H1 (cell line): ENCODE measurements around the gene ADTRP. TPM values are rescaled to one million over a fixed set of nuclear protein-coding genes. Genes with fewer than 3 reads are reported as not detected.

Experiments
- CTCF ChIA-PET: fragments of 300-600 bp; sonication (Branson Sonifier 250); formaldehyde crosslinking; loops from one replicate; lab custom pipeline; 2021; ENCODE audit not compliant: partially characterized antibody; lab: Charles Lee
- POLR2A ChIA-PET: fragments of 300-600 bp; sonication (Branson Sonifier 250); formaldehyde crosslinking; loops from one replicate; lab custom pipeline; 2021; ENCODE audit warnings: inconsistent platforms; ENCODE audit not compliant: partially characterized antibody; lab: Charles Lee
- DNase-seq, 2 experiments: peaks; one replicate each; pipeline versions ENCODE4 v3.0.0 to v3.0.0-alpha.2; 2010 to 2022; ENCODE audit warnings: low spot score in 2 of 2, low read depth in 1 of 2, mixed read lengths in 1 of 2
- FAIRE-seq: peaks from 2 replicates; lab custom pipeline; 2011; peaks lifted over from hg19 to GRCh38; lab: Jason Lieb, UNC
- H2AFZ ChIP-seq: 2 replicates; pipeline ENCODE4 v1.8.1; 2012; ENCODE audit warnings: low read length, inconsistent platforms
- H2AK5ac ChIP-seq: 2 replicates; pipeline ENCODE4 v1.6.1; 2013; ENCODE audit warnings: low read depth, low read length
- H2BK120ac ChIP-seq: replicated peaks from 2 replicates; pipeline ENCODE3; 2013; ENCODE audit warnings: low read depth, low read length, inconsistent platforms
- H2BK12ac ChIP-seq: 2 replicates; pipeline ENCODE4 v1.6.1; 2013; ENCODE audit warnings: low read depth, low read length
- H2BK15ac ChIP-seq: 2 replicates; pipeline ENCODE4 v1.6.1; 2013; ENCODE audit warnings: low read length
- H2BK20ac ChIP-seq: 2 replicates; pipeline ENCODE4 v1.6.1; 2013; ENCODE audit warnings: low read length
- H2BK5ac ChIP-seq: 2 replicates; pipeline ENCODE4 v1.6.1; 2013; ENCODE audit warnings: low read depth, low read length
- H3K14ac ChIP-seq: 2 replicates; pipeline ENCODE4 v1.6.1; 2013; ENCODE audit warnings: inconsistent platforms; ENCODE audit not compliant: insufficient read length
- H3K18ac ChIP-seq: 2 replicates; pipeline ENCODE4 v1.6.1; 2013; ENCODE audit warnings: low read length; ENCODE audit errors: extremely low read depth
- H3K23ac ChIP-seq: 2 replicates; pipeline ENCODE4 v1.6.1; 2013; ENCODE audit warnings: inconsistent platforms; ENCODE audit not compliant: insufficient read length
- H3K23me2 ChIP-seq: 2 replicates; pipeline ENCODE4 v1.6.1; 2013; ENCODE audit warnings: low read depth, low read length
- H3K27ac ChIP-seq: 2 replicates; pipeline ENCODE4 v1.6.1; 2011; ENCODE audit warnings: low read depth, low read length, inconsistent platforms
- H3K27me3 ChIP-seq, 4 experiments: replicated peaks in 1 of 4; 1 replicate in 1 of 4; 2 replicates in 3 of 4; pipeline versions ENCODE4 v1.6.1 to v1.8.1; 2011 to 2013; ENCODE audit warnings: low read length in 3 of 4, mild to moderate bottlenecking in 3 of 4, inconsistent platforms in 2 of 4, mixed read lengths in 2 of 4, moderate library complexity in 1 of 4; ENCODE audit not compliant: control insufficient read depth in 3 of 4, insufficient read depth in 3 of 4; ENCODE audit errors: extremely low read depth in 1 of 4
- H3K36me3 ChIP-seq, 4 experiments: 2 replicates each; pipeline versions ENCODE4 v1.6.1 to v1.8.1; 2011 to 2013; ENCODE audit warnings: mild to moderate bottlenecking in 4 of 4, low read length in 3 of 4, moderate library complexity in 2 of 4, control low read depth in 1 of 4, inconsistent platforms in 1 of 4; ENCODE audit not compliant: insufficient read depth in 4 of 4, control insufficient read depth in 2 of 4
- H3K4ac ChIP-seq: replicated peaks from 2 replicates; pipeline ENCODE3; 2013; ENCODE audit warnings: low read length, low read depth, mixed read lengths, inconsistent platforms; ENCODE audit not compliant: insufficient read length
- H3K4me1 ChIP-seq, 4 experiments: replicated peaks in 1 of 4; 1 replicate in 1 of 4; 2 replicates in 3 of 4; pipeline versions ENCODE4 v1.6.1 to v1.8.1; 2011 to 2013; ENCODE audit warnings: low read length in 3 of 4, inconsistent platforms in 2 of 4, mixed read lengths in 1 of 4; ENCODE audit not compliant: insufficient read depth in 4 of 4, control insufficient read depth in 3 of 4
- H3K4me2 ChIP-seq, 2 experiments: 2 replicates each; pipeline versions ENCODE4 v1.6.1 to v1.8.1; 2011 to 2013; ENCODE audit warnings: low read depth in 2 of 2, low read length in 2 of 2, control low read depth in 1 of 2, inconsistent platforms in 1 of 2, mild to moderate bottlenecking in 1 of 2; ENCODE audit not compliant: insufficient read depth in 1 of 2
- H3K4me3 ChIP-seq, 4 experiments: fragments of 200-600, 300-600 bp in 1 of 4; sonication (generic), shearing (Covaris generic), sonication (Bioruptor Twin) in 1 of 4; 2 replicates each; pipeline versions ENCODE4 v1.5.1 to v1.8.1; 2011 to 2016; ENCODE audit warnings: low read length in 4 of 4, low read depth in 3 of 4, control low read depth in 2 of 4, inconsistent platforms in 2 of 4, mild to moderate bottlenecking in 2 of 4, mixed read lengths in 1 of 4, moderate library complexity in 1 of 4; ENCODE audit not compliant: insufficient read depth in 2 of 4; ENCODE audit errors: extremely low read depth in 1 of 4
- H3K56ac ChIP-seq: replicated peaks from 2 replicates; pipeline ENCODE3; 2013; ENCODE audit warnings: low read depth, mild to moderate bottlenecking, mixed read lengths, low read length, inconsistent platforms; ENCODE audit not compliant: insufficient read length
- H3K79me1 ChIP-seq: 2 replicates; pipeline ENCODE4 v1.6.1; 2013; ENCODE audit warnings: low read depth, low read length, control low read depth
- H3K79me2 ChIP-seq, 2 experiments: 2 replicates each; pipeline versions ENCODE4 v1.6.1 to v1.8.1; 2012 to 2013; ENCODE audit warnings: low read length in 2 of 2, mild to moderate bottlenecking in 2 of 2, inconsistent platforms in 1 of 2; ENCODE audit not compliant: insufficient read depth in 2 of 2, control insufficient read depth in 1 of 2
- H3K9ac ChIP-seq, 4 experiments: replicated peaks in 1 of 4; 1 replicate in 1 of 4; 2 replicates in 3 of 4; pipeline versions ENCODE4 v1.6.1 to v1.8.1; 2011 to 2013; ENCODE audit warnings: low read depth in 3 of 4, low read length in 3 of 4, control low read depth in 2 of 4, mild to moderate bottlenecking in 2 of 4, moderate library complexity in 2 of 4, inconsistent platforms in 1 of 4; ENCODE audit errors: extremely low read depth in 1 of 4
- H3K9me3 ChIP-seq, 2 experiments: 2 replicates each; pipeline versions ENCODE4 v1.6.1 to v1.8.1; 2012 to 2013; ENCODE audit warnings: mild to moderate bottlenecking in 2 of 2, moderate library complexity in 2 of 2, control low read depth in 1 of 2, inconsistent platforms in 1 of 2, low read depth in 1 of 2, low read length in 1 of 2, mixed read lengths in 1 of 2; ENCODE audit not compliant: insufficient read depth in 2 of 2
- H4K20me1 ChIP-seq, 2 experiments: replicated peaks in 1 of 2; 2 replicates each; pipeline versions ENCODE3 to v1.8.1; 2011 to 2013; ENCODE audit warnings: inconsistent platforms in 2 of 2, low read length in 2 of 2, mild to moderate bottlenecking in 1 of 2; ENCODE audit not compliant: insufficient read depth in 2 of 2, control insufficient read depth in 1 of 2
- H4K5ac ChIP-seq: 2 replicates; pipeline ENCODE4 v1.6.1; 2013; ENCODE audit warnings: low read length, low read depth, mixed read lengths, inconsistent platforms; ENCODE audit not compliant: insufficient read length
- H4K8ac ChIP-seq: 2 replicates; pipeline ENCODE4 v1.8.0; 2013; ENCODE audit warnings: mild to moderate bottlenecking, moderate library complexity, low read length, inconsistent platforms; ENCODE audit not compliant: insufficient read depth; ENCODE audit errors: extremely low read depth
- H4K91ac ChIP-seq: replicated peaks from 2 replicates; pipeline ENCODE3; 2013; ENCODE audit warnings: low read length, mixed read lengths, inconsistent platforms; ENCODE audit not compliant: insufficient read length
- BCL11A ChIP-seq, 2 experiments: IDR thresholded peaks; one replicate each; pipeline ENCODE4 v1.6.1; 2011; ENCODE audit warnings: low read depth in 2 of 2, low read length in 2 of 2, mild to moderate bottlenecking in 2 of 2
- CEBPB ChIP-seq: IDR thresholded peaks from 2 replicates; pipeline ENCODE4 v1.6.1; 2012; ENCODE audit warnings: low read depth, low read length
- EGR1 ChIP-seq: IDR thresholded peaks from 2 replicates; pipeline ENCODE4 v1.6.1; 2011; ENCODE audit warnings: low read depth, low read length, borderline replicate concordance
- EP300 ChIP-seq, 2 experiments: IDR thresholded peaks; 1 replicate in 1 of 2; 2 replicates in 1 of 2; pipeline ENCODE4 v1.6.1; 2011 to 2012; ENCODE audit warnings: low read depth in 2 of 2, low read length in 2 of 2, mild to moderate bottlenecking in 2 of 2, borderline replicate concordance in 1 of 2, inconsistent platforms in 1 of 2, moderate library complexity in 1 of 2
- GABPA ChIP-seq: IDR thresholded peaks from 2 replicates; pipeline ENCODE4 v1.6.1; 2011; ENCODE audit warnings: mild to moderate bottlenecking, low read length, moderate library complexity, borderline replicate concordance; ENCODE audit not compliant: insufficient read depth
- GTF2F1 ChIP-seq: IDR thresholded peaks from 2 replicates; pipeline ENCODE4 v1.6.1; 2012; ENCODE audit warnings: low read depth, low read length, improper control_type of control experiment, borderline replicate concordance
- KDM4A ChIP-seq: IDR thresholded peaks from one replicate; pipeline ENCODE4 v1.7.1; 2012; ENCODE audit warnings: low read depth, mild to moderate bottlenecking, moderate library complexity, low read length, inconsistent platforms; ENCODE audit not compliant: severe bottlenecking
- POLR2AphosphoS5 ChIP-seq: IDR thresholded peaks from 2 replicates; pipeline ENCODE4 v1.6.1; 2011; ENCODE audit warnings: low read depth, low read length
- POU5F1 ChIP-seq: IDR thresholded peaks from 2 replicates; pipeline ENCODE4 v1.6.1; 2011; ENCODE audit warnings: low read depth, mild to moderate bottlenecking, low read length, moderate library complexity
- SIRT6 ChIP-seq: IDR thresholded peaks from one replicate; pipeline ENCODE4 v1.7.1; 2012; ENCODE audit warnings: low read length, inconsistent platforms
- SP1 ChIP-seq: IDR thresholded peaks from 2 replicates; pipeline ENCODE4 v1.6.1; 2011; ENCODE audit warnings: low read depth, low read length
- SRF ChIP-seq: IDR thresholded peaks from 2 replicates; pipeline ENCODE4 v1.6.1; 2011; ENCODE audit warnings: mild to moderate bottlenecking, low read depth, low read length, moderate library complexity
- TAF7 ChIP-seq: optimal IDR thresholded peaks from 2 replicates; pipeline ENCODE3; 2011; ENCODE audit warnings: low read depth, mild to moderate bottlenecking, inconsistent platforms, low read length, moderate library complexity, borderline replicate concordance
- TBP ChIP-seq: IDR thresholded peaks from 2 replicates; pipeline ENCODE4 v1.6.1; 2011; ENCODE audit warnings: low read depth, low read length, improper control_type of control experiment
- WGBS, 2 experiments: shearing (Covaris generic) in 1 of 2; methylation state at CpG; one replicate each; pipeline versions ENCODE4 v1.1.6 to v1.1.7; 2013 to 2015; ENCODE audit warnings: low lambda C conversion rate in 2 of 2, mixed read lengths in 2 of 2, inconsistent platforms in 1 of 2, low coverage in 1 of 2, missing lambda C conversion rate in 1 of 2; ENCODE audit not compliant: insufficient replicate concordance in 2 of 2, insufficient coverage in 1 of 2, insufficient read length in 1 of 2; ENCODE audit errors: extremely low coverage in 1 of 2, missing lambda C conversion rate in 1 of 2; 5-methylcytosine and 5-hydroxymethylcytosine counted together
- polyA plus RNA-seq, 7 experiments: library from polyadenylated mRNA; depleted of rRNA in 3 of 7; stranded (reverse) in 5 of 7; unstranded in 2 of 7; fragments of >200 nt in 5 of 7; fragments of 200-250 nt in 2 of 7; gene quantifications; 1 replicate in 5 of 7; 2 replicates in 1 of 7; 4 replicates in 1 of 7; pipeline versions ENCODE4 v1.2.1 to v1.2.3, GENCODE V29; 2011 to 2013; ENCODE audit warnings: missing spikeins in 2 of 7, mixed read lengths in 2 of 7
- total RNA-seq: library from RNA; stranded (reverse); fragmentation: NEBNext Ultra II Directional; extraction: Animal tissue kit (Norgen Biotek cat#: 25700); gene quantifications from 2 replicates; pipeline ENCODE4 v1.2.1, GENCODE V29; 2021

The ADTRP gene
- total and polyA plus RNA-seq, 2 of the 8 experiments (the other 6 are each of a cell fraction or from before 2014, with no cell fraction given): 0.08 to 0.45 TPM

GRCh38 chr6:11806561-11807317 lies 28.1 kb upstream of the ADTRP start:
- H2BK20ac ChIP-seq: no peak overlapping the region
- no peak overlapping the region for H3K4me3 ChIP-seq
- H4K5ac ChIP-seq: no peak overlapping the region
- CTCF ChIA-PET: interaction anchor here (1.3 kb wide), 1 partner anchor 105 kb away, joined by 3 read pairs; no protein-coding TSS in a partner anchor
- H3K9me3 ChIP-seq: no peaks in the 10 kb centered on the region
- H4K20me1 ChIP-seq: no peaks in the 10 kb centered on the region
- FAIRE-seq (no peak), DNase-seq (no peak)
- no peaks in the 10 kb centered on the region for H3K27me3 ChIP-seq
- no peak overlapping the region for H3K56ac ChIP-seq
- H3K4ac ChIP-seq: no peak overlapping the region
- peaks cover 0 to 11% (median 6%) of the 10 kb centered on the region in 4 experiments; a peak in 5 of 7 replicates for H3K4me1 ChIP-seq
- H4K91ac ChIP-seq: no peak overlapping the region
- no peak overlapping the region for H4K8ac ChIP-seq
- no peak overlapping the region for H3K18ac ChIP-seq
- no peak overlapping the region for H2AFZ ChIP-seq
- no peak overlapping the region for H2BK5ac ChIP-seq
- no peak overlapping the region for H3K14ac ChIP-seq
- no peak overlapping the region for H2BK12ac ChIP-seq
- no peaks in the 10 kb centered on the region for H3K79me2 ChIP-seq
- no peak overlapping the region for H3K23ac ChIP-seq
- no peak overlapping the region for H3K9ac ChIP-seq
- no peak overlapping the region for H3K27ac ChIP-seq
- POLR2A ChIA-PET: interaction anchor here (0.5 kb wide), 1 partner anchor 1809 kb away, joined by 3 read pairs; no protein-coding TSS in a partner anchor
- H3K23me2 ChIP-seq: no peaks in the 10 kb centered on the region
- H3K4me2 ChIP-seq: no peak overlapping the region
- H2BK120ac ChIP-seq: no peak overlapping the region
- 86% methylated on average over 15 of the region's 15 CpGs; no CpG with 5 or more reads in 1 of the 2 experiments for WGBS, 2 experiments
- no peak overlapping the region for H2AK5ac ChIP-seq
- no peaks in the 10 kb centered on the region for H3K79me1 ChIP-seq
- no peaks in the 10 kb centered on the region for H3K36me3 ChIP-seq
- no peak overlapping the region for H2BK15ac ChIP-seq
- TF ChIP-seq EGR1: no peak
- no peak for TF ChIP-seq TAF7
- TF ChIP-seq GTF2F1: no peak
- TF ChIP-seq EP300 (IDR thresholded peaks at IDR 0.05; ENCODE audit: borderline replicate concordance in 1 of 2, low read depth in 2 of 2, low read length in 2 of 2): no peak
- TF ChIP-seq BCL11A (IDR thresholded peaks at IDR 0.05; ENCODE audit: low read depth in 2 of 2, low read length in 2 of 2): no peak
- TF ChIP-seq SIRT6: no peak
- no peak for TF ChIP-seq KDM4A
- no peak for TF ChIP-seq POU5F1
- TF ChIP-seq SP1: no peak
- TF ChIP-seq TBP: no peak
- TF ChIP-seq GABPA: no peak
- no peak for TF ChIP-seq CEBPB
- TF ChIP-seq SRF: no peak
- TF ChIP-seq POLR2AphosphoS5: no peak
